ENCODE results near the gene PLAAT4. TPM values are rescaled to one million over a fixed set of nuclear protein-coding genes. Genes with fewer than 3 reads are reported as not detected.

PLAAT4 gene
- total RNA-seq, 1 donor: 16.6 TPM

DNA sequence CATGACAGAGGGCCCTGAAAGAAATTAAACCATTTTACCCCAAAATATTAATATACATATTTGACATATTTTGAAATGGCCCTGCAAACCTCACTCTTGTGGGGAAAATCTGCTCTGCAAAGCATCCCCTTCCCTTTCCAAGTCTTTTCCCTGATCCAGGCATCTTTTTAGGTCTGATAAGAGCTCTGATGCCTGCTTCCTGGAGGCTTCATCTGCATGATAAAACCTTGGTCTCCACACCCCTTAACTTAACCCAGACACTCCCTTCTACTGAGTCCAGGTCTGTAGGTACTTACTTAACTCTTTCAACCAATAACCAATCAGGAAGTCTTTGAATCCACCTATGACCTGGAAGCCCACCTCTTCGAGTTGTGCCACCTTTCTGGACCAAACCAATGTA lies 32.6 kb upstream of the PLAAT4 start:
- no peak overlapping the region for H3K4me3 ChIP-seq (ENCODE audit: low read depth, low read length)
- DNase-seq (ENCODE audit: low read depth): no peak
- TF ChIP-seq, protein P1, sequence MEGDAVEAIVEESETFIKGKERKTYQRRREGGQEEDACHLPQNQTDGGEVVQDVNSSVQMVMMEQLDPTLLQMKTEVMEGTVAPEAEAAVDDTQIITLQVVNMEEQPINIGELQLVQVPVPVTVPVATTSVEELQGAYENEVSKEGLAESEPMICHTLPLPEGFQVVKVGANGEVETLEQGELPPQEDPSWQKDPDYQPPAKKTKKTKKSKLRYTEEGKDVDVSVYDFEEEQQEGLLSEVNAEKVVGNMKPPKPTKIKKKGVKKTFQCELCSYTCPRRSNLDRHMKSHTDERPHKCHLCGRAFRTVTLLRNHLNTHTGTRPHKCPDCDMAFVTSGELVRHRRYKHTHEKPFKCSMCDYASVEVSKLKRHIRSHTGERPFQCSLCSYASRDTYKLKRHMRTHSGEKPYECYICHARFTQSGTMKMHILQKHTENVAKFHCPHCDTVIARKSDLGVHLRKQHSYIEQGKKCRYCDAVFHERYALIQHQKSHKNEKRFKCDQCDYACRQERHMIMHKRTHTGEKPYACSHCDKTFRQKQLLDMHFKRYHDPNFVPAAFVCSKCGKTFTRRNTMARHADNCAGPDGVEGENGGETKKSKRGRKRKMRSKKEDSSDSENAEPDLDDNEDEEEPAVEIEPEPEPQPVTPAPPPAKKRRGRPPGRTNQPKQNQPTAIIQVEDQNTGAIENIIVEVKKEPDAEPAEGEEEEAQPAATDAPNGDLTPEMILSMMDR (IDR thresholded peaks at IDR 0.05; ENCODE audit: insufficient read depth, low read length): no peak

DNA sequence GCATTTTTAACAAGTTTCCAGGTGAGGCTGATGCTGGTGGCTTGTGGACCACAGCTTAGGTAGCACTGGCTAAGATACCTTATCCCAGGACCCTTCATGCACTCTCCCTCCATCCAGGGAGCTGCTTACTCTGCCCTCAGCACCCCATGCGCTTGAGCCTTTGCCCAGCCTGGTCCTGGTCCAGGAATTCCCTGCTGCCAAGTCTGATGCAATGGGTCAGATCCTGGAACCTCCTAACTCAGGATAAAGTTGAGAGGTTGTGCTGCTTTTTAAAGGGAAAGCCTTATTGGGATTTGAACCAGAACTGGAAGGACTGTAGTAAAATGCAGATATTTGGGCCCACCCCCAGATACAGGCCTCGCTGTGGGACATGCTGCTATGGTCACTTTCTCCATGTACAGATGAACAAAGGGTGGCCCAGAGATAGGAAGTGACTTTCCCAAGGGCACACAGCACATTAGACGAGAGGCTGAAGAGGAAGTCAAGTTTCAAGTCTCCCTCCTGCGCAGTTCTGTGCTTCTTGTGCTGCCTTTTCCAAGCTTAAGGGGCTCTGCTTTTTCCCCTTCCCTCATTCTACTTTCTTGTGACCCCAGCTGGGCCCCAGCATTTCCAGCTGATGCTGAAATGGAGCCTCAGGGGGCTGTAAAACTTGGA lies 31.5 kb upstream of the PLAAT4 start:
- TF ChIP-seq, protein P1 (IDR thresholded peaks at IDR 0.05; ENCODE audit: insufficient read depth, low read length): no peak

GRCh38 chr11:63505857-63506528 lies 30.6 kb upstream of the PLAAT4 start, which contains the start of gene LGALS12:
Gene LGALS12 (plus strand): TSS chr11:63506084. CDS start chr11:63506459, 375 bp downstream.
- DNase-seq (ENCODE audit: low read depth): peak; percentile 45
- TF ChIP-seq, protein P1 (IDR thresholded peaks at IDR 0.05; ENCODE audit: insufficient read depth, low read length): no peak
- no peak within 1 kb of the TSS for H3K4me3 ChIP-seq (ENCODE audit: low read depth, low read length)

More for the DNA sequence above, 31.5 kb upstream of the PLAAT4 start:
- no peak overlapping the region for H3K4me3 ChIP-seq (ENCODE audit: low read depth, low read length)
- peak; percentile 31 for DNase-seq (ENCODE audit: low read depth)

DNA sequence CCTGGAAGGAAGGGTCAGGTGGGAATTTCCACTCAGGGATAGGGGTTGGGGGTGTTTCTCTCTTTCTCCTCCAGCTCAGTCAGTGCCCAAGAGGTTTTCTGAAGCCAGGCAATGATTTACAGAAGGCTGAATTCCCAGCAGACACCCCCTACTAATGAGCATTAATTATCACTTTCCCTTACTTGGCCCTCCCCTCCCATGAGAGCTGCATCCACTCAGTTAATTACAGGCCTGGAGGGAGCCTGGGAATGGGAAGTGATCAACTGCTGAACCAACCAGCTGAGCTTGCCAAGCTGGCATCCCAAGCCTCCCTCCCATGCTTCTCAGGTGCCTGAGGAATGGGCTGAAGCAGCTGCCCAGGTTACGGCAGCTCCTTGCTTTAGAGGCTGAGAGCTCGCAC lies 29.7 kb upstream of the PLAAT4 start:
- no peak overlapping the region for H3K4me3 ChIP-seq (ENCODE audit: low read depth, low read length)
- TF ChIP-seq, protein P1 (IDR thresholded peaks at IDR 0.05; ENCODE audit: insufficient read depth, low read length): no peak
- DNase-seq (ENCODE audit: low read depth): no peak

- DNase-seq (ENCODE audit: low read depth): no peak
- no peak overlapping the region for H3K4me3 ChIP-seq (ENCODE audit: low read depth, low read length)
- TF ChIP-seq, protein P1 (IDR thresholded peaks at IDR 0.05; ENCODE audit: insufficient read depth, low read length): no peak
Observed at GRCh38 chr11:63507511-63507910, 29.1 kb upstream of the PLAAT4 start.

DNA sequence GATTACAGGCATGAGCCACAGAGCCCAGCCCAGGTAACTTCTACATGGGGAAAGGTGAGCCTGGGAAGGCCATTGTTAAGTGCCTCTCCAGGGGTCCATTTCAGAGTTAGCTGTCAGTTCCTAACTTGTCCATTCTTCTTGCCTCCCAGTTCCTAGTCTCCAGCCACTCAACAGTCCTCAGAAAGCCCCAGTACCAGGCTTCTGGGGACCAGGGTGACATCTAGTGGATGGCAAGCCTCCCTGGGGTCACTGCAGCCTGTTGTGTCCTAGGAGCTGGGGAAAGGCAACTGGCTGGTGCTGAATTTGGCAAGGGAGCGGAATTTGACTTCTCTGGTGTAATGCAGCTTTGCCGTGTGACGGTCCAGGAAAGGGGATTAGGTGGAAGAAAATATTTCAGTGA lies 28.6 kb upstream of the PLAAT4 start:
- no peak overlapping the region for H3K4me3 ChIP-seq (ENCODE audit: low read depth, low read length)
- DNase-seq (ENCODE audit: low read depth): no peak
- TF ChIP-seq, protein P1 (IDR thresholded peaks at IDR 0.05; ENCODE audit: insufficient read depth, low read length): no peak
